ENCODE results near the gene SH2D6. TPM values are rescaled to one million over a fixed set of nuclear protein-coding genes. Genes with fewer than 3 reads are reported as not detected.
"Not testable (repeated sequence)": the region's sequence is repeated elsewhere in the genome, so short reads cannot be mapped to it uniquely, and the experiment has no call there.

The SH2D6 gene
- polyA plus RNA-seq, 1 donor from 2014 or later: not detected

- Mint-ChIP-seq H3K27me3 (peaks cover 9% of the 10 kb centered on the region), H3K36me3 (no peaks in the 10 kb centered on the region), H3K4me1 (peaks cover 0 to 7% (median 1%) of the 10 kb centered on the region in 3 donors), H3K4me3 (no peak overlapping the region), H3K27ac (no peak overlapping the region), H3K9me3 (no peaks in the 10 kb centered on the region)
Observed at GRCh38 chr2:85476624-85477023, 58.1 kb downstream of the SH2D6 start.

GRCh38 chr2:85477884-85478283 lies 59.4 kb downstream of the SH2D6 start:
- H3K27ac Mint-ChIP-seq: no peak overlapping the region
- no peaks in the 10 kb centered on the region for H3K4me1 Mint-ChIP-seq
- H3K27me3 Mint-ChIP-seq: peaks cover 12% of the 10 kb centered on the region
- H3K9me3 Mint-ChIP-seq: no peaks in the 10 kb centered on the region
- no peak overlapping the region for H3K4me3 Mint-ChIP-seq
- no peaks in the 10 kb centered on the region for H3K36me3 Mint-ChIP-seq

GRCh38 chr2:85481818-85482777 lies 63.6 kb downstream of the SH2D6 start:
- Mint-ChIP-seq H3K36me3 (no peaks in the 10 kb centered on the region), H3K4me1 (no peaks in the 10 kb centered on the region), H3K4me3 (peak overlapping the region in 1 of 4 donors; percentile 49), H3K27me3 (peaks cover 7% of the 10 kb centered on the region), H3K9me3 (peaks cover 0 to 7% (median 2%) of the 10 kb centered on the region in 3 donors), H3K27ac (no peak overlapping the region)

- H3K36me3 Mint-ChIP-seq, H3K4me3 Mint-ChIP-seq, H3K4me1 Mint-ChIP-seq, H3K27ac Mint-ChIP-seq, H3K27me3 Mint-ChIP-seq, H3K9me3 Mint-ChIP-seq: not testable (repeated sequence)
Observed at GRCh38 chr2:85484615-85485014, 66.1 kb downstream of the SH2D6 start.

- Mint-ChIP-seq H3K4me1 (no peaks in the 10 kb centered on the region), H3K9me3 (peaks cover 0 to 7% (median 3%) of the 10 kb centered on the region in 3 donors), H3K36me3 (no peaks in the 10 kb centered on the region), H3K27me3 (peaks cover 6% of the 10 kb centered on the region), H3K27ac (no peak overlapping the region), H3K4me3 (no peak overlapping the region)
Observed at GRCh38 chr2:85485815-85486214, 67.3 kb downstream of the SH2D6 start.

Other genes starting within 250 kb of the SH2D6 start
- gene TGOLN2, start 90.7 kb upstream of the SH2D6 start, polyA plus RNA-seq: 86.7 TPM
- 10.6 TPM for gene RETSAT, start 64.2 kb upstream of the SH2D6 start, polyA plus RNA-seq
- gene ELMOD3, start 63.9 kb upstream of the SH2D6 start, polyA plus RNA-seq: 16.0 TPM
- gene CAPG, start 8.3 kb upstream of the SH2D6 start, polyA plus RNA-seq: 542 TPM
- gene MAT2A, start 120.5 kb downstream of the SH2D6 start, polyA plus RNA-seq: 72.2 TPM
- gene GGCX, start 142.8 kb downstream of the SH2D6 start, polyA plus RNA-seq: 16.1 TPM
- 240 TPM for gene VAMP8, start 158.9 kb downstream of the SH2D6 start, polyA plus RNA-seq
- gene VAMP5, start 165.7 kb downstream of the SH2D6 start, polyA plus RNA-seq: 43.0 TPM
- 206 TPM for gene RNF181, start 177.0 kb downstream of the SH2D6 start, polyA plus RNA-seq
- 13.4 TPM for gene TMEM150A, start 184.0 kb downstream of the SH2D6 start, polyA plus RNA-seq
- gene C2orf68, start 193.4 kb downstream of the SH2D6 start, polyA plus RNA-seq: 18.3 TPM
- 61.2 TPM for gene USP39, start 197.5 kb downstream of the SH2D6 start, polyA plus RNA-seq
- gene SFTPB, start 249.5 kb downstream of the SH2D6 start, polyA plus RNA-seq: not detected